GM18858 (cell line): ENCODE results near the gene TESMIN.

Experiments used
- ATAC-seq: cut with Tn5 transposase; IDR thresholded peaks from one replicate; pipeline ENCODE4 v1.9.1; 2021; ENCODE audit not compliant: unreplicated experiment

Gene TESMIN

GRCh38 chr11:68684385-68685356 lies 66.6 kb downstream of the TESMIN start, which contains the start of gene GAL:
Gene GAL, plus strand, starts transcription at chr11:68684544. Its CDS starts 380 bp downstream, at chr11:68684924.
- ATAC-seq, result no peak

GRCh38 chr11:68683536-68684384 lies 67.6 kb downstream of the TESMIN start:
- ATAC-seq, result no peak

GRCh38 chr11:68683121-68683520 lies 68.2 kb downstream of the TESMIN start:
- ATAC-seq, result no peak

- no peak for ATAC-seq
These were observed 68.8 kb downstream of the TESMIN start for GRCh38 chr11:68682531-68682961.

- no peak for ATAC-seq
These were observed 70.6 kb downstream of the TESMIN start for GRCh38 chr11:68680541-68681231.

GRCh38 chr11:68678031-68678441 lies 73.3 kb downstream of the TESMIN start:
- ATAC-seq, result no peak

- no peak for ATAC-seq
These were observed 73.9 kb downstream of the TESMIN start for GRCh38 chr11:68677432-68677831.

GRCh38 chr11:68674461-68674860 lies 76.9 kb downstream of the TESMIN start:
- no peak for ATAC-seq

GRCh38 chr11:68673991-68674390 lies 77.3 kb downstream of the TESMIN start:
- no peak for ATAC-seq

- ATAC-seq, result no peak
These were observed 77.9 kb downstream of the TESMIN start for GRCh38 chr11:68673306-68673945.

- ATAC-seq, result no peak
These were observed 80.9 kb downstream of the TESMIN start for GRCh38 chr11:68670208-68670992.

- no peak for ATAC-seq
These were observed 81.8 kb downstream of the TESMIN start for GRCh38 chr11:68669301-68670090.

GRCh38 chr11:68667511-68668500 lies 83.5 kb downstream of the TESMIN start:
- no peak for ATAC-seq

- no peak for ATAC-seq
These were observed 84.5 kb downstream of the TESMIN start for GRCh38 chr11:68666849-68667248.

- no peak for ATAC-seq
These were observed 85.9 kb downstream of the TESMIN start for GRCh38 chr11:68665436-68665835.

GRCh38 chr11:68664906-68665305 lies 86.4 kb downstream of the TESMIN start:
- no peak for ATAC-seq

GRCh38 chr11:68664141-68664540 lies 87.2 kb downstream of the TESMIN start:
- no peak for ATAC-seq
